HepG2 (cell line): ENCODE data around the gene PLXNC1. TPM values are rescaled to one million over a fixed set of nuclear protein-coding genes. Genes with fewer than 3 reads are reported as not detected.

ENCODE experiments used
- ATAC-seq: fragments of 200-7000 bp; cut with Tn5 transposase; 3 replicates; pipeline ENCODE4 v1.9.1; 2020; ENCODE audit warnings: mild to moderate bottlenecking, moderate library complexity
- BruUV-seq: library from RNA; stranded (reverse); fragments of 400-500 nt; replicated peaks from 2 replicates; lab custom pipeline; 2021; lab: Mats Ljungman, UMichigan
- CTCF ChIA-PET: fragments of 300-600 bp; formaldehyde crosslinking; extraction: SDS; loops from one replicate; lab custom pipeline; 2021; ENCODE audit warnings: low total read pairs, inconsistent platforms, low intra/inter-chr PET ratio; lab: Yijun Ruan, JAX
- POLR2A ChIA-PET: fragments of 350-600 bp; sonication (Branson Sonifier 250); formaldehyde crosslinking; loops from one replicate; lab custom pipeline; 2020; ENCODE audit warnings: antibody characterized with exemption, inconsistent platforms; lab: Yijun Ruan, JAX
- DNase-seq: peaks from one replicate; pipeline ENCODE4 v3.0.0-alpha.2; 2015; ENCODE audit warnings: low spot score
- FAIRE-seq: peaks from 3 replicates; lab custom pipeline; 2011; peaks lifted over from hg19 to GRCh38; lab: Jason Lieb, UNC
- H2AFZ ChIP-seq: one replicate; pipeline ENCODE4 v1.6.1; 2011; ENCODE audit warnings: low read length, inconsistent platforms
- H3K27ac ChIP-seq: fragments of 300-600 bp; 3 replicates; pipeline ENCODE4 v1.8.0; 2011; ENCODE audit warnings: mixed run types, mild to moderate bottlenecking, mixed read lengths, low read length, inconsistent platforms; ENCODE audit not compliant: insufficient read depth; ENCODE audit errors: extremely low read length
- H3K27me3 ChIP-seq, 2 experiments: fragments of 200-600 bp in 1 of 2; 2 replicates in 1 of 2; 3 replicates in 1 of 2; pipeline versions ENCODE4 v1.6.0 to v1.8.0; 2011; ENCODE audit warnings: low read length in 2 of 2, mild to moderate bottlenecking in 2 of 2, moderate library complexity in 2 of 2, inconsistent platforms in 1 of 2; ENCODE audit not compliant: insufficient read depth in 2 of 2, control insufficient read depth in 1 of 2
- H3K36me3 ChIP-seq, 2 experiments: fragments of 200-600 bp in 1 of 2; replicated peaks in 1 of 2; 2 replicates in 1 of 2; 3 replicates in 1 of 2; pipeline versions ENCODE4 v1.5.1 to v1.8.0; 2011; ENCODE audit warnings: low read length in 2 of 2, inconsistent platforms in 1 of 2; ENCODE audit not compliant: insufficient read depth in 2 of 2, control insufficient read depth in 1 of 2
- H3K4me1 ChIP-seq: 2 replicates; pipeline ENCODE4 v1.5.1; 2012; ENCODE audit warnings: low read length, inconsistent platforms; ENCODE audit not compliant: insufficient read depth
- H3K4me2 ChIP-seq: 2 replicates; pipeline ENCODE4 v1.6.0; 2011; ENCODE audit warnings: low read depth, low read length, inconsistent platforms
- H3K4me3 ChIP-seq, 3 experiments: fragments of 200-600 bp in 1 of 3; sonication (generic), shearing (Covaris generic) in 1 of 3; replicated peaks in 1 of 3; 2 replicates each; pipeline ENCODE4 v1.5.1; 2011 to 2016; ENCODE audit warnings: low read length in 3 of 3, inconsistent platforms in 2 of 3, low read depth in 2 of 3, mild to moderate bottlenecking in 2 of 3, control low read depth in 1 of 3, mixed read lengths in 1 of 3; ENCODE audit not compliant: insufficient read depth in 1 of 3
- H3K79me2 ChIP-seq: one replicate; pipeline ENCODE4 v1.6.1; 2011; ENCODE audit warnings: low read length, inconsistent platforms; ENCODE audit not compliant: insufficient read depth
- H3K9ac ChIP-seq: 2 replicates; pipeline ENCODE4 v1.6.0; 2011; ENCODE audit warnings: mild to moderate bottlenecking, low read depth, low read length, inconsistent platforms; ENCODE audit not compliant: insufficient read depth
- H3K9me3 ChIP-seq: 2 replicates; pipeline ENCODE4 v1.5.1; 2012; ENCODE audit warnings: mild to moderate bottlenecking, low read length
- H4K20me1 ChIP-seq: 2 replicates; pipeline ENCODE4 v1.6.0; 2011; ENCODE audit warnings: inconsistent platforms, mild to moderate bottlenecking, low read length, moderate library complexity; ENCODE audit not compliant: insufficient read depth
- ATF2 ChIP-seq: sonication (generic); formaldehyde crosslinking; IDR thresholded peaks from 2 replicates; pipeline ENCODE4 v1.4.0; 2020; ENCODE audit warnings: missing genetic modification reagents
- ISX ChIP-seq: sonication (generic); formaldehyde crosslinking; conservative IDR thresholded peaks from 2 replicates; pipeline ENCODE4 v1.5.0; 2020; ENCODE audit warnings: missing genetic modification reagents
- KDM6A ChIP-seq: IDR thresholded peaks from 2 replicates; pipeline ENCODE4 v1.6.1; 2016; ENCODE audit warnings: low read depth
- NFAT5 ChIP-seq: sonication (generic); formaldehyde crosslinking; IDR thresholded peaks from 2 replicates; pipeline ENCODE4 v1.4.0; 2020; ENCODE audit warnings: missing genetic modification reagents
- NFATC3 ChIP-seq: sonication (generic); formaldehyde crosslinking; IDR thresholded peaks from 2 replicates; pipeline ENCODE4 v1.5.1; 2020; ENCODE audit warnings: mild to moderate bottlenecking, missing genetic modification reagents
- POLR2AphosphoS5 ChIP-seq: IDR thresholded peaks from 2 replicates; pipeline ENCODE4 v1.6.1; 2012; ENCODE audit warnings: low read depth, low read length
- PRPF4 ChIP-seq: fragments of 200-400 bp; formaldehyde crosslinking; IDR thresholded peaks from 2 replicates; pipeline ENCODE4 v1.6.1; 2016; ENCODE audit warnings: low read length, low read depth; ENCODE audit not compliant: poor library complexity, severe bottlenecking
- SAP130 ChIP-seq: IDR thresholded peaks from 2 replicates; pipeline ENCODE4 v1.6.1; 2016; ENCODE audit warnings: low read depth
- SPEN ChIP-seq: sonication (generic); formaldehyde crosslinking; IDR thresholded peaks from 2 replicates; pipeline ENCODE4 v1.5.1; 2020; ENCODE audit warnings: low read depth, mild to moderate bottlenecking, missing genetic modification reagents
- ZNF12 ChIP-seq: sonication (generic); formaldehyde crosslinking; IDR thresholded peaks from 2 replicates; pipeline ENCODE4 v1.5.0; 2020; ENCODE audit warnings: missing genetic modification reagents
- ZNF235 ChIP-seq: sonication (generic); formaldehyde crosslinking; IDR thresholded peaks from 2 replicates; pipeline ENCODE4 v1.8.1; 2023; ENCODE audit warnings: mild to moderate bottlenecking, missing genetic modification reagents, borderline replicate concordance
- ZNF317 ChIP-seq: sonication (generic); formaldehyde crosslinking; IDR thresholded peaks from 2 replicates; pipeline ENCODE4 v1.5.0; 2020; ENCODE audit warnings: mild to moderate bottlenecking, missing genetic modification reagents
- ZNF33B ChIP-seq: sonication (generic); formaldehyde crosslinking; IDR thresholded peaks from 2 replicates; pipeline ENCODE4 v1.5.1; 2020; ENCODE audit warnings: mild to moderate bottlenecking, missing genetic modification reagents
- ZNF430 ChIP-seq: sonication (generic); formaldehyde crosslinking; IDR thresholded peaks from 2 replicates; pipeline ENCODE4 v1.9.0; 2021; ENCODE audit warnings: mild to moderate bottlenecking, missing genetic modification reagents
- ZNF564 ChIP-seq: sonication (generic); formaldehyde crosslinking; IDR thresholded peaks from 2 replicates; pipeline ENCODE4 v1.8.1; 2023; ENCODE audit warnings: mild to moderate bottlenecking, missing genetic modification reagents
- ZNF567 ChIP-seq: sonication (generic); formaldehyde crosslinking; IDR thresholded peaks from 2 replicates; pipeline ENCODE4 v1.8.1; 2023; ENCODE audit warnings: mild to moderate bottlenecking, missing genetic modification reagents, borderline replicate concordance
- ZNF891 ChIP-seq: sonication (generic); formaldehyde crosslinking; IDR thresholded peaks from 2 replicates; pipeline ENCODE4 v1.5.0; 2020; ENCODE audit warnings: mild to moderate bottlenecking, missing genetic modification reagents
- ZSCAN29 ChIP-seq: sonication (generic); formaldehyde crosslinking; conservative IDR thresholded peaks from 2 replicates; pipeline ENCODE4 v1.4.0; 2020; ENCODE audit warnings: mild to moderate bottlenecking, missing genetic modification reagents
- ZZZ3 ChIP-seq: sonication (generic); formaldehyde crosslinking; IDR thresholded peaks from 2 replicates; pipeline ENCODE4 v1.4.0; 2020; ENCODE audit warnings: missing genetic modification reagents, mild to moderate bottlenecking, borderline replicate concordance
- WGBS: methylation state at CpG from one replicate; pipeline ENCODE4 v1.1.6; 2017; ENCODE audit warnings: low lambda C conversion rate; 5-methylcytosine and 5-hydroxymethylcytosine counted together
- in situ Hi-C: cut with HindIII; loops from 2 replicates; pipeline ENCODE4 v1.10.0; 2017; ENCODE audit warnings: low pct_unique_long_range_greater_than_20kb; ENCODE audit not compliant: extremely low pct_ligation_motif_present
- intact Hi-C: fragments of 100-400 bp; cut with micrococcal nuclease; formaldehyde crosslinking; loops from one replicate; pipeline ENCODE4 v1.10.0; 2022; ENCODE audit not compliant: unreplicated experiment
- polyA plus RNA-seq, 8 experiments: library from polyadenylated mRNA; depleted of rRNA in 3 of 8; stranded (reverse) in 7 of 8; unstranded in 1 of 8; fragments of >200 nt; fragmentation: Illumina TruSeq in 4 of 8; extraction: Trizol in 4 of 8; gene quantifications; 2 replicates each; pipeline versions ENCODE4 v1.2.1 to v1.2.3, GENCODE V29; 2011 to 2016; ENCODE audit warnings: low read depth in 4 of 8, missing spikeins in 1 of 8, mixed read lengths in 1 of 8; ENCODE audit not compliant: insufficient read depth in 1 of 8
- total RNA-seq, 5 experiments: library from RNA; depleted of rRNA; stranded (reverse); fragments of >200 nt; fragmentation: Illumina TruSeq; extraction: Trizol; gene quantifications; 2 replicates each; pipeline ENCODE4 v1.2.3, GENCODE V29; 2016; ENCODE audit warnings: low read depth in 1 of 5

PLXNC1 gene
- total and polyA plus RNA-seq, 2 of the 13 experiments (the other 11 are each of a cell fraction or from before 2014, with no cell fraction given) = 6.6 to 11.2 TPM

GRCh38 chr12:94267537-94267872, 119.1 kb downstream of the PLXNC1 start:
- 96% methylated on average over 3 of the region's 3 CpGs for WGBS
- Histone ChIP-seq H3K4me3 (no peak overlapping the region), H3K79me2 (no peaks in the 10 kb centered on the region), H4K20me1 (no peaks in the 10 kb centered on the region), H3K9me3 (no peaks in the 10 kb centered on the region), H3K4me2 (no peak overlapping the region), H3K4me1 (no peaks in the 10 kb centered on the region), H2AFZ (no peak overlapping the region), H3K36me3 (peaks cover 1 to 14% of the 10 kb centered on the region in 2 experiments; a peak in 2 of 5 replicates), H3K9ac (no peak overlapping the region), H3K27me3 (no peaks in the 10 kb centered on the region), H3K27ac (no peak overlapping the region)
- POLR2A ChIA-PET = no interaction called here
- CTCF ChIA-PET = no interaction called here
- no peak for DNase-seq
- no peak for FAIRE-seq
- TF ChIP-seq POLR2AphosphoS5 (no peak), ZSCAN29 (CRISPR knock-in tag) (no peak), ISX (CRISPR knock-in tag) (no peak), ZNF33B (CRISPR knock-in tag) (no peak), NFAT5 (CRISPR knock-in tag) (no peak), ZZZ3 (CRISPR knock-in tag) (no peak), ZNF430 (CRISPR knock-in tag) (no peak), PRPF4 (no peak), SAP130 (CRISPR knock-in tag) (no peak), KDM6A (CRISPR knock-in tag) (no peak), ZNF564 (CRISPR knock-in tag) (no peak), ZNF235 (CRISPR knock-in tag) (no peak), ZNF12 (no peak), ZNF317 (CRISPR knock-in tag) (no peak), NFATC3 (no peak), ZNF567 (no peak), SPEN (no peak), ZNF891 (CRISPR knock-in tag) (no peak), ATF2 (CRISPR knock-in tag) (no peak)
- no TSS peak for BruUV-seq
- in situ Hi-C loops = loop anchor here (5.0 kb wide), 1 partner anchor 265 kb away; no protein-coding TSS in a partner anchor
- intact Hi-C loops = no loop called here
- no peak for ATAC-seq
